Purkinje cell (primary cell): ENCODE data around the gene UQCR10. TPM values are rescaled to one million over a fixed set of nuclear protein-coding genes. Genes with fewer than 3 reads are reported as not detected.

Experiments
- polyA plus RNA-seq: library from polyadenylated mRNA; unstranded; fragments of >200 nt; fragmentation: Nextera tagmentation; gene quantifications from 2 replicates; pipeline ENCODE4 v1.2.1, GENCODE V29; 2014

The UQCR10 gene
- polyA plus RNA-seq = 1,525 and 1,754 TPM in 2 replicates

DNA sequence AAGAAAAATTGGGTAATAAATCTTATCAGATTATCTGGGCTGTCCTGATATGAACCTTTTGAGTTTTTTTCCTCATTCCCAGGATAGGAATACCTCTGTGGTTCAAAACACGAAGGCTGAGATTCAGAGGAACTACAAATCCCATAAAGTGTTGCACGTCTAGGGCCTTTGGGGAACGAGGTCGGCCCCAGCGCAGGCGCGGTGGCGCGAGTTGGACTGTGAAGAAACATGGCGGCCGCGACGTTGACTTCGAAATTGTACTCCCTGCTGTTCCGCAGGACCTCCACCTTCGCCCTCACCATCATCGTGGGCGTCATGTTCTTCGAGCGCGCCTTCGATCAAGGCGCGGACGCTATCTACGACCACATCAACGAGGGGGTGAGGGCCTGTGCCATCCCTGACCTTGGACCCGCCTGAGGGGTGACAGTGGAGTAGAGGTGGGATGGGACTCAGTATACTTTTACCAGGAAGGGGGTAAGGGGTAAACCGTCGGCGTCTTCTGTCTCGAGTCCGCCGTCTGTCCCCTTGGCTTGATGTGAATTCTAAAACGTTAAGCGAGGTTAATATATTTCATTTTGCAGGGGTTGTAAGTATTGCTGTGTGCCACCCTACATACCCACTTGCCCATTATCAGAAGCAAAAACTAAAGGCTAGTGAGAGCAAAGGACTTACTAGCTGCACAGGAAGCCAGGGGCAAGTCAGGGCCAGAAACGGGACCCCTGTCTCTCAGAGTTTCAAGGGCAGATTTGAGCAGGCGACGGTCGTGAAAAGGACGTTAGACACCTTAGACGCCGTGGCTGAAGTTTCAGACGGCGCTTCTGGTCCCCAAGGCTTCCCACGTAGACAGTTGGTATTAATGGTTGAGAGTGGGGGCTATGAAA is at the start of gene UQCR10:
UQCR10 (plus strand) TSS at position 199 of the 881 bp plus-strand sequence; CDS start at position 229, 30 bp downstream.

DNA sequence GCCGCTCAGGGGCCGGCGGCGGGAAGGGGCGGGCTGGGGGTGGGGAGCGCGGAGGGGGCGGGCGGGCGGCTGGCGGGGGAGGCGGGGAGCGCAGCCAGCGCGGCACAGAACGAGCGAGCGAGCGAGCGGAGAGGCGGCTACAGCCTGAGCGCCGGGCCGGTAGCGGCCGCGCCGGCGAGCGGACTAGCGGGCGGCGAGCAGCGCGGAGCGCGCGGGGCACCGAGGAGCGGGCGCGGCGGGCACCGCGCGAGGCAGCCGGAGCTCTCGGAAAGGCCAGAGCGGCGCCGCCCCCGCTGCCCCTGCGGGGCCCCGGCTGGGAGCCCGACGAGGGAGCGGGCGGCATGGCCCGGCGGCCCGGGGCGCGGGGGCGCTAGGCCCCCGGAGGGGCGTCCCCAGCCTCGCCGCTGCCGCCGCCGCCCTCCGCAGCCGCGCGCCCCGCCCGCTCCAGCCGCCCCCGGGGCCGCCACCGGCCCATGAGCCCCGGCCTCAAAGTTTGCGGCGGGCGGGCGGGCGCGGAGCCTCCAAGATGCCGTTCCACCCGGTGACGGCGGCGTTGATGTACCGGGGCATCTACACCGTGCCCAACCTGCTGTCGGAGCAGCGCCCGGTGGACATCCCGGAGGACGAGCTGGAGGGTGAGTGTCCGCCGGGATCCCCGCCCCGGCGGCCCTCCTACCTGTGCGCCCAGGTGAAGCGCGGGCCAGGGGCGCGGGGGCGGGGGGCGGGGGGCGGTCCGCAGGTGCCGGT is 47.1 kb upstream of the UQCR10 start, which contains the start of gene CABP7:
CABP7 (plus strand) TSS at position 105 of the 747 bp plus-strand sequence; CDS start at position 527, 422 bp downstream.

GRCh38 chr22:29766632-29767170 is 468 bp upstream of the UQCR10 start, which contains the start of gene ZMAT5:
ZMAT5 (minus strand) TSS chr22:29767007; CDS start chr22:29748544, 18,463 bp downstream.

Other genes starting within 250 kb of the UQCR10 start
- 5.8 and 15.3 TPM in 2 replicates for gene THOC5, start 213.6 kb upstream of the UQCR10 start, polyA plus RNA-seq
- 18.9 and 39.4 TPM in 2 replicates for gene NIPSNAP1, start 186.3 kb upstream of the UQCR10 start, polyA plus RNA-seq
- 5.0 TPM in 2 replicates for gene NF2, start 163.7 kb upstream of the UQCR10 start, polyA plus RNA-seq
- 6.6 and 11.0 TPM in 2 replicates for gene CABP7, start 47.4 kb upstream of the UQCR10 start, polyA plus RNA-seq
- gene ZMAT5, start 362 bp upstream of the UQCR10 start, polyA plus RNA-seq = 1.3 and 9.2 TPM in 2 replicates
- gene ASCC2, start 70.9 kb downstream of the UQCR10 start, polyA plus RNA-seq = 3.8 and 4.3 TPM in 2 replicates
- gene MTMR3, start 115.8 kb downstream of the UQCR10 start, polyA plus RNA-seq = 3.9 and 6.5 TPM in 2 replicates